HEK293 (cell line): ENCODE measurements around the gene PTCRA.

ENCODE experiments used
- CTCF ChIA-PET: fragments of 350-600 bp; formaldehyde crosslinking; extraction: SDS; loops from one replicate; lab custom pipeline; 2021; ENCODE audit warnings: antibody characterized with exemption; lab: Yijun Ruan, JAX
- POLR2A ChIA-PET: fragments of 300-600 bp; formaldehyde crosslinking; extraction: SDS; loops from one replicate; lab custom pipeline; 2020; ENCODE audit warnings: antibody characterized with exemption, inconsistent platforms; lab: Yijun Ruan, JAX
- H3K27ac ChIP-seq: fragments of 200-500 bp; sonication (Bioruptor generic); 2 replicates; pipeline ENCODE4 v1.5.1; 2014; ENCODE audit warnings: low read depth, low read length, control low read depth, inconsistent platforms; ENCODE audit errors: extremely low read depth
- H3K36me3 ChIP-seq, 2 experiments: fragments of 200-500 bp in 1 of 2; sonication (Bioruptor generic) in 1 of 2; 1 replicate in 1 of 2; 2 replicates in 1 of 2; pipeline ENCODE4 v1.5.1; 2014 to 2017; ENCODE audit warnings: inconsistent platforms in 2 of 2, low read length in 2 of 2; ENCODE audit not compliant: control insufficient read depth in 2 of 2, insufficient read depth in 1 of 2
- H3K4me1 ChIP-seq: fragments of 200-500 bp; sonication (Bioruptor generic); 2 replicates; pipeline ENCODE4 v1.5.1; 2014; ENCODE audit warnings: mild to moderate bottlenecking, low read length, inconsistent platforms; ENCODE audit not compliant: control insufficient read depth, insufficient read depth
- H3K4me3 ChIP-seq: 2 replicates; pipeline ENCODE4 v1.5.1; 2011; ENCODE audit warnings: low read depth, mild to moderate bottlenecking, control low read depth, low read length, moderate library complexity
- H3K9me3 ChIP-seq: fragments of 200-500 bp; sonication (Bioruptor generic); 2 replicates; pipeline ENCODE4 v1.5.1; 2014; ENCODE audit warnings: low read depth, low read length, inconsistent platforms; ENCODE audit not compliant: control insufficient read depth, insufficient read depth
- BCL11B ChIP-seq: fragments of 450-650 bp; formaldehyde crosslinking; IDR thresholded peaks from 2 replicates; pipeline ENCODE4 v1.5.1; 2016; ENCODE audit warnings: low read depth, missing biosample characterization, missing genetic modification characterization
- INSM2 ChIP-seq: fragments of 450-650 bp; formaldehyde crosslinking; IDR thresholded peaks from 2 replicates; pipeline ENCODE4 v1.5.1; 2016; ENCODE audit warnings: missing biosample characterization, missing genetic modification characterization
- OSR2 ChIP-seq: fragments of 450-650 bp; formaldehyde crosslinking; IDR thresholded peaks from 2 replicates; pipeline ENCODE4 v1.5.1; 2016; ENCODE audit warnings: missing biosample characterization, missing genetic modification characterization
- SP2 ChIP-seq: fragments of 450-650 bp; formaldehyde crosslinking; IDR thresholded peaks from 2 replicates; pipeline ENCODE4 v1.5.1; 2016; ENCODE audit warnings: missing biosample characterization, missing genetic modification characterization
- ZFP37 ChIP-seq: fragments of 450-650 bp; formaldehyde crosslinking; IDR thresholded peaks from 2 replicates; pipeline ENCODE4 v1.5.1; 2016; ENCODE audit warnings: missing biosample characterization, missing genetic modification characterization
- ZNF138 ChIP-seq: fragments of 450-650 bp; formaldehyde crosslinking; IDR thresholded peaks from 2 replicates; pipeline ENCODE4 v1.5.1; 2016; ENCODE audit warnings: missing biosample characterization, missing genetic modification characterization, borderline replicate concordance
- ZNF202 ChIP-seq: fragments of 450-650 bp; formaldehyde crosslinking; IDR thresholded peaks from 2 replicates; pipeline ENCODE4 v1.5.1; 2016; ENCODE audit warnings: missing biosample characterization, missing genetic modification characterization, borderline replicate concordance
- ZNF211 ChIP-seq: fragments of 450-650 bp; formaldehyde crosslinking; IDR thresholded peaks from 2 replicates; pipeline ENCODE4 v1.5.1; 2016; ENCODE audit warnings: low read depth, missing biosample characterization, missing genetic modification characterization
- ZNF391 ChIP-seq: fragments of 450-650 bp; formaldehyde crosslinking; IDR thresholded peaks from 2 replicates; pipeline ENCODE4 v1.5.1; 2016; ENCODE audit warnings: low read depth, missing biosample characterization, missing genetic modification characterization, borderline replicate concordance
- ZNF394 ChIP-seq: fragments of 450-650 bp; formaldehyde crosslinking; IDR thresholded peaks from 2 replicates; pipeline ENCODE4 v1.5.1; 2016; ENCODE audit warnings: missing biosample characterization, missing genetic modification characterization, mild to moderate bottlenecking, moderate library complexity, borderline replicate concordance
- ZNF513 ChIP-seq: fragments of 450-650 bp; IDR thresholded peaks from 2 replicates; pipeline ENCODE4 v1.5.1; 2018; ENCODE audit warnings: missing biosample characterization, missing genetic modification characterization
- ZNF561 ChIP-seq: fragments of 450-650 bp; IDR thresholded peaks from 2 replicates; pipeline ENCODE4 v1.5.1; 2018; ENCODE audit warnings: missing biosample characterization, missing genetic modification characterization, borderline replicate concordance
- ZNF624 ChIP-seq: fragments of 450-650 bp; formaldehyde crosslinking; IDR thresholded peaks from 2 replicates; pipeline ENCODE4 v1.5.1; 2017; ENCODE audit warnings: missing biosample characterization, missing genetic modification characterization
- ZNF645 ChIP-seq: fragments of 450-650 bp; formaldehyde crosslinking; IDR thresholded peaks from 2 replicates; pipeline ENCODE4; 2016; ENCODE audit warnings: missing biosample characterization, missing genetic modification characterization
- ZNF664 ChIP-seq: fragments of 450-650 bp; formaldehyde crosslinking; IDR thresholded peaks from 2 replicates; pipeline ENCODE4 v1.5.1; 2016; ENCODE audit warnings: missing biosample characterization, missing genetic modification characterization
- ZNF76 ChIP-seq: fragments of 450-650 bp; formaldehyde crosslinking; IDR thresholded peaks from 2 replicates; pipeline ENCODE4; 2016; ENCODE audit warnings: low read depth, missing biosample characterization, missing genetic modification characterization, borderline replicate concordance
- ZNF792 ChIP-seq: fragments of 450-650 bp; formaldehyde crosslinking; IDR thresholded peaks from 2 replicates; pipeline ENCODE4 v1.5.1; 2016; ENCODE audit warnings: missing biosample characterization, missing genetic modification characterization
- ZNF843 ChIP-seq: fragments of 450-650 bp; formaldehyde crosslinking; IDR thresholded peaks from 2 replicates; pipeline ENCODE4 v1.5.1; 2016; ENCODE audit warnings: missing biosample characterization, missing genetic modification characterization

The PTCRA gene

GRCh38 chr6:42932412-42932811, 16.6 kb downstream of the PTCRA start (continued):
- TF ChIP-seq SP2 (tag by site-specific recombination) = 0 out of 2 replicates have a peak, but pooled peaks have one; percentile 22
- no peak for TF ChIP-seq ZNF843 (tag by site-specific recombination)
- no peak for TF ChIP-seq ZNF394 (tag by site-specific recombination)
- TF ChIP-seq, all 188 proteins: peak for 6

- ChIA-PET POLR2A (no interaction called here), CTCF (interaction anchor here (2.0 kb wide), 1 partner anchor 32 kb away, joined by 5 read pairs; no protein-coding TSS in a partner anchor)
- H3K36me3 ChIP-seq = peaks cover 10 to 59% of the 10 kb centered on the region in 2 experiments; a peak in 2 of 3 replicates
- TF ChIP-seq ZFP37 (no peak), ZNF561 (no peak), ZNF76 (tag by site-specific recombination) (no peak), ZNF664 (no peak), BCL11B (tag by site-specific recombination) (no peak), ZNF138 (tag by site-specific recombination) (no peak), ZNF645 (tag by site-specific recombination) (no peak), ZNF211 (tag by site-specific recombination) (no peak), ZNF624 (no peak), ZNF391 (no peak), ZNF202 (tag by site-specific recombination) (no peak), OSR2 (tag by site-specific recombination) (no peak)
- no peak overlapping the region for H3K27ac ChIP-seq
- H3K4me1 ChIP-seq = peaks cover 3% of the 10 kb centered on the region; the same call in 1 of the 2 replicates
- H3K4me3 ChIP-seq = no peak overlapping the region
- H3K9me3 ChIP-seq = no peaks in the 10 kb centered on the region
Observed at GRCh38 chr6:42933205-42933604, 17.4 kb downstream of the PTCRA start.

GRCh38 chr6:42935322-42935721, 19.5 kb downstream of the PTCRA start:
- Histone ChIP-seq H3K4me1 (no peaks in the 10 kb centered on the region), H3K9me3 (no peaks in the 10 kb centered on the region), H3K27ac (no peak overlapping the region), H3K4me3 (no peak overlapping the region), H3K36me3 (peaks cover 10 to 78% of the 10 kb centered on the region in 2 experiments; a peak in 2 of 3 replicates)
- ChIA-PET POLR2A (no interaction called here), CTCF (no interaction called here)
- TF ChIP-seq INSM2 (no peak), ZNF211 (tag by site-specific recombination) (no peak), ZNF513 (tag by site-specific recombination) (no peak), ZNF792 (tag by site-specific recombination) (no peak)
